Kidney epithelial cell (primary cell): ENCODE data around the gene ZNF740. TPM values are rescaled to one million over a fixed set of nuclear protein-coding genes. Genes with fewer than 3 reads are reported as not detected.
"Not testable (repeated sequence)": the region's sequence is repeated elsewhere in the genome, so short reads cannot be mapped to it uniquely, and the experiment has no call there.

ENCODE experiments used
- DNase-seq: peaks from one replicate; pipeline ENCODE4 v3.0.0-alpha.2; 2010; ENCODE audit warnings: low read depth
- H3K27me3 ChIP-seq: 2 replicates; pipeline ENCODE4 v1.6.0; 2011; ENCODE audit warnings: low read length; ENCODE audit not compliant: control insufficient read depth, insufficient read depth
- H3K36me3 ChIP-seq: 2 replicates; pipeline ENCODE4 v1.5.1; 2011; ENCODE audit warnings: low read length; ENCODE audit not compliant: control insufficient read depth, insufficient read depth
- H3K4me3 ChIP-seq: 2 replicates; pipeline ENCODE4 v1.5.1; 2011; ENCODE audit warnings: low read depth, mild to moderate bottlenecking, control low read depth, low read length
- total RNA-seq: library from RNA; depleted of rRNA; stranded (reverse); fragments of >200 nt; gene quantifications from 2 replicates; pipeline ENCODE4 v1.2.3, GENCODE V29; 2015
- TF ChIP-seq, protein P1 (sequence below): IDR thresholded peaks from 2 replicates; pipeline ENCODE4 v1.5.1; 2011; ENCODE audit warnings: mild to moderate bottlenecking, moderate library complexity, low read length, control low read depth, inconsistent platforms; ENCODE audit not compliant: insufficient read depth, poor library complexity, severe bottlenecking

Gene ZNF740
- total RNA-seq, 1 donor from 2014 or later = 9.9 TPM

DNA sequence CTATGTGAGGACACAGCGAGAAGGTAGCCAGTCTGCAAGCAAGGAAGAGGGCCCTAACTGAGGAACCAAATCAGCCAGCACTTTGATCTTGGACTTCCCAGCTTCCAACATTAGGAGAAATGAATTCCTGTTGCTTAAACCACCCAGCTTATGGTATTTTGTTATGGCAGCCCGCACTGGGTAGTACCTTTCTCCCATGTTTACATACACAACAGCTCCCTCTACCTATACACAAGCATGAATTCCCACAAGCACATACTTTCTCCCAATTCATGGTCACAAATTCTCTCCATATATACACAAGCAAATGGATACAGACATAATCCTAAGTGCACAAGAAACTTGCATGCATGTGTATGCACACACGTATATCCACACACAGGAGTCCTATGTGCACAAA is 19.2 kb downstream of the ZNF740 start:
- Histone ChIP-seq H3K4me3 (no peak overlapping the region), H3K36me3 (no peaks in the 10 kb centered on the region), H3K27me3 (peaks cover 3% of the 10 kb centered on the region)
- TF ChIP-seq, protein P1, sequence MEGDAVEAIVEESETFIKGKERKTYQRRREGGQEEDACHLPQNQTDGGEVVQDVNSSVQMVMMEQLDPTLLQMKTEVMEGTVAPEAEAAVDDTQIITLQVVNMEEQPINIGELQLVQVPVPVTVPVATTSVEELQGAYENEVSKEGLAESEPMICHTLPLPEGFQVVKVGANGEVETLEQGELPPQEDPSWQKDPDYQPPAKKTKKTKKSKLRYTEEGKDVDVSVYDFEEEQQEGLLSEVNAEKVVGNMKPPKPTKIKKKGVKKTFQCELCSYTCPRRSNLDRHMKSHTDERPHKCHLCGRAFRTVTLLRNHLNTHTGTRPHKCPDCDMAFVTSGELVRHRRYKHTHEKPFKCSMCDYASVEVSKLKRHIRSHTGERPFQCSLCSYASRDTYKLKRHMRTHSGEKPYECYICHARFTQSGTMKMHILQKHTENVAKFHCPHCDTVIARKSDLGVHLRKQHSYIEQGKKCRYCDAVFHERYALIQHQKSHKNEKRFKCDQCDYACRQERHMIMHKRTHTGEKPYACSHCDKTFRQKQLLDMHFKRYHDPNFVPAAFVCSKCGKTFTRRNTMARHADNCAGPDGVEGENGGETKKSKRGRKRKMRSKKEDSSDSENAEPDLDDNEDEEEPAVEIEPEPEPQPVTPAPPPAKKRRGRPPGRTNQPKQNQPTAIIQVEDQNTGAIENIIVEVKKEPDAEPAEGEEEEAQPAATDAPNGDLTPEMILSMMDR = no peak
- no peak for DNase-seq

DNA sequence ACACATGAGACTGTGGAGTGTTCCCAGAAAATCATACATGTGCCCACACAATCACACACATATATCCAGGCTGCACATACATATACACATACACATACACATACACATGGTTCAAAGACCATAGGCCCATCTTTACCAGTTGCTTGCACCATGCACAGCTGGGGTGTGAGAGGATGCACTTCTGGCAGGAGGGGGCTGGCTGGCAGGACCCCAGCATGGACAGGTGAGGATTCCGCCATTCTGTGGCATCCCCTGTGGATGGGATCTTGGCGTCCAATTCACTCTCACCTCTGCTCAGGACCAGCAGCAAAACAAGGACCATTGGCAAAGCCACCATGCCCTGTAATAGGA is 19.6 kb downstream of the ZNF740 start:
- no peak for DNase-seq
- TF ChIP-seq, protein P1 = no peak
- no peaks in the 10 kb centered on the region for H3K36me3 ChIP-seq
- H3K4me3 ChIP-seq = no peak overlapping the region
- peaks cover 3% of the 10 kb centered on the region for H3K27me3 ChIP-seq

GRCh38 chr12:53200458-53201176 is 20.1 kb downstream of the ZNF740 start:
- Histone ChIP-seq H3K27me3 (peaks cover 3% of the 10 kb centered on the region), H3K36me3 (no peaks in the 10 kb centered on the region), H3K4me3 (no peak overlapping the region)
- TF ChIP-seq, protein P1 = no peak
- DNase-seq = no peak

DNA sequence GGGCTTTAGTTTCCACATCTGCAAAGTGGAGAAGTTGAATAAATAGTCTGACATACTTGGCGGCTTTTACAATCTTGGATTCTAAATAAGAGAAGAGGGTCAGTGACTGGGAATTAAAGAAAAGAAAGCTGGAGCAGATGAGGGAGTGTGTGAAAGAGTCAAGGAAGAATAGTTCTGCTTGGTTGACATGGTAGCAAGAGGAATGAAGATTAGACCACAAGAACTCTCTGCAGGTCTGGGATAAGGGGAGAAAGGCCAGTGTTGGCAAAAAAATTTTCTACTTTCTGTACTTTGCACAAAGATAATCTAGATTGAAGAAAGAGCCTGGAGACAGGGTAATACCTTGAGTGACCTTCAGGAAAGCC is 20.6 kb downstream of the ZNF740 start:
- Histone ChIP-seq H3K27me3 (peaks cover 3% of the 10 kb centered on the region), H3K4me3 (no peak overlapping the region), H3K36me3 (no peaks in the 10 kb centered on the region)
- DNase-seq = no peak
- TF ChIP-seq, protein P1 = no peak

DNA sequence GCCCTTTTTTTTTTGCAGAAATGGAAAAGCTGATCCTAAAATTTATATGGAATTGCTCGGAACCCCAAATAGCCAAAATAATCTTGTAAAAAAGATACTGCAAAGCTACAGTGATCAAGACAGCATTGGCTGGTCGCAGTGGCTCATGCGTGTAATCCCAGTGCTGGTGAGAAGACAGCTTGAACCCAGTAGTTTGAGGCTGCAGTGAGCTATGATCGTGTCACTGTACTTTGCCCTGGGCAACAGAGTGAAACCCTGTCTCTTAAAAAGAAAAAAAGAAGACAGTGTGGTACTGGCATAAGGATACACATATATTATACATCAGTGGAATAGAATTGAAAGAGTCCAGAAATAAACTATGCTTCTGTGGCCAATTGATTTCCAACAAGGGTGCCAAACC is 21.1 kb downstream of the ZNF740 start:
- TF ChIP-seq, protein P1 = no peak
- no peaks in the 10 kb centered on the region for H3K36me3 ChIP-seq
- DNase-seq = no peak
- H3K4me3 ChIP-seq = no peak overlapping the region
- H3K27me3 ChIP-seq = peaks cover 3% of the 10 kb centered on the region

- DNase-seq, H3K4me3 ChIP-seq, H3K36me3 ChIP-seq, H3K27me3 ChIP-seq: not testable (repeated sequence)
Observed at GRCh38 chr12:53202316-53202715, 21.8 kb downstream of the ZNF740 start.
